ENCODE measurements around the gene MTOR. TPM values are rescaled to one million over a fixed set of nuclear protein-coding genes. Genes with fewer than 3 reads are reported as not detected.

MTOR gene
- total and polyA plus RNA-seq, 10 of the 15 experiments (the other 5 are each of a cell fraction or from before 2014, with no cell fraction given) = 6.6 to 41.8 (median 29.8) TPM

- TF ChIP-seq EZH2 (IDR thresholded peaks at IDR 0.05; ENCODE audit: borderline replicate concordance, control insufficient read depth, low read depth, low read length) (no peak), MEF2B (IDR thresholded peaks at IDR 0.05; ENCODE audit: partially characterized antibody, poor library complexity, severe bottlenecking) (peak; percentile 81), LARP7 (IDR thresholded peaks at IDR 0.05) (0 out of 2 replicates have a peak, but pooled peaks have one; percentile 13), IRF4 (IDR thresholded peaks at IDR 0.05; ENCODE audit: low read depth, low read length) (peak; percentile 80), TCF3 (IDR thresholded peaks at IDR 0.05; ENCODE audit: borderline replicate concordance, insufficient read depth, low read depth, low read length) (peak; percentile 72), BRCA1 (IDR thresholded peaks at IDR 0.05; ENCODE audit: low read depth, low read length) (no peak), JUND (IDR thresholded peaks at IDR 0.05; ENCODE audit: low read depth, low read length) (peak; percentile 62; the same call in 1 of the 2 replicates), MTA2 (IDR thresholded peaks at IDR 0.05; ENCODE audit: low read depth) (peak; percentile 99), BCL11A (IDR thresholded peaks at IDR 0.05; ENCODE audit: low read depth, low read length) (peak; percentile 96), NFIC (IDR thresholded peaks at IDR 0.05; ENCODE audit: low read depth, low read length) (peak; percentile 79; the same call in 1 of the 2 replicates), GATAD2B (conservative IDR thresholded peaks at IDR 0.05; ENCODE audit: low read depth) (peak; percentile 52; the same call in 1 of the 2 replicates), SIN3A (IDR thresholded peaks at IDR 0.05; ENCODE audit: low read depth, low read length) (0 out of 2 replicates have a peak, but pooled peaks have one; percentile 57), SRF (IDR thresholded peaks at IDR 0.05; ENCODE audit: low read depth in 2 of 2, low read length in 2 of 2) (no peak), NKRF (conservative IDR thresholded peaks at IDR 0.05) (peak; percentile 52; the same call in 1 of the 2 replicates), NR2F1 (conservative IDR thresholded peaks at IDR 0.05) (peak; percentile 76), HDGF (IDR thresholded peaks at IDR 0.05) (no peak), GABPA (IDR thresholded peaks at IDR 0.05; ENCODE audit: low read depth) (no peak), ETV6 (conservative IDR thresholded peaks at IDR 0.05 in 1 of 2, IDR thresholded peaks at IDR 0.05 in 1 of 2; ENCODE audit: borderline replicate concordance in 1 of 2, low read depth in 1 of 2) (peak in 1 of 2 experiments; percentile 36; a peak in 1 of 4 replicates)
- TF ChIP-seq, protein P1, sequence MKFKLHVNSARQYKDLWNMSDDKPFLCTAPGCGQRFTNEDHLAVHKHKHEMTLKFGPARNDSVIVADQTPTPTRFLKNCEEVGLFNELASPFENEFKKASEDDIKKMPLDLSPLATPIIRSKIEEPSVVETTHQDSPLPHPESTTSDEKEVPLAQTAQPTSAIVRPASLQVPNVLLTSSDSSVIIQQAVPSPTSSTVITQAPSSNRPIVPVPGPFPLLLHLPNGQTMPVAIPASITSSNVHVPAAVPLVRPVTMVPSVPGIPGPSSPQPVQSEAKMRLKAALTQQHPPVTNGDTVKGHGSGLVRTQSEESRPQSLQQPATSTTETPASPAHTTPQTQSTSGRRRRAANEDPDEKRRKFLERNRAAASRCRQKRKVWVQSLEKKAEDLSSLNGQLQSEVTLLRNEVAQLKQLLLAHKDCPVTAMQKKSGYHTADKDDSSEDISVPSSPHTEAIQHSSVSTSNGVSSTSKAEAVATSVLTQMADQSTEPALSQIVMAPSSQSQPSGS (IDR thresholded peaks at IDR 0.05; ENCODE audit: low read length) = no peak; the same call in 1 of the 2 replicates
- TF ChIP-seq, protein P2, sequence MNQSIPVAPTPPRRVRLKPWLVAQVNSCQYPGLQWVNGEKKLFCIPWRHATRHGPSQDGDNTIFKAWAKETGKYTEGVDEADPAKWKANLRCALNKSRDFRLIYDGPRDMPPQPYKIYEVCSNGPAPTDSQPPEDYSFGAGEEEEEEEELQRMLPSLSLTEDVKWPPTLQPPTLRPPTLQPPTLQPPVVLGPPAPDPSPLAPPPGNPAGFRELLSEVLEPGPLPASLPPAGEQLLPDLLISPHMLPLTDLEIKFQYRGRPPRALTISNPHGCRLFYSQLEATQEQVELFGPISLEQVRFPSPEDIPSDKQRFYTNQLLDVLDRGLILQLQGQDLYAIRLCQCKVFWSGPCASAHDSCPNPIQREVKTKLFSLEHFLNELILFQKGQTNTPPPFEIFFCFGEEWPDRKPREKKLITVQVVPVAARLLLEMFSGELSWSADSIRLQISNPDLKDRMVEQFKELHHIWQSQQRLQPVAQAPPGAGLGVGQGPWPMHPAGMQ (IDR thresholded peaks at IDR 0.05; ENCODE audit: borderline replicate concordance) = peak; percentile 60; the same call in 1 of the 2 replicates
- TF ChIP-seq, protein P3, sequence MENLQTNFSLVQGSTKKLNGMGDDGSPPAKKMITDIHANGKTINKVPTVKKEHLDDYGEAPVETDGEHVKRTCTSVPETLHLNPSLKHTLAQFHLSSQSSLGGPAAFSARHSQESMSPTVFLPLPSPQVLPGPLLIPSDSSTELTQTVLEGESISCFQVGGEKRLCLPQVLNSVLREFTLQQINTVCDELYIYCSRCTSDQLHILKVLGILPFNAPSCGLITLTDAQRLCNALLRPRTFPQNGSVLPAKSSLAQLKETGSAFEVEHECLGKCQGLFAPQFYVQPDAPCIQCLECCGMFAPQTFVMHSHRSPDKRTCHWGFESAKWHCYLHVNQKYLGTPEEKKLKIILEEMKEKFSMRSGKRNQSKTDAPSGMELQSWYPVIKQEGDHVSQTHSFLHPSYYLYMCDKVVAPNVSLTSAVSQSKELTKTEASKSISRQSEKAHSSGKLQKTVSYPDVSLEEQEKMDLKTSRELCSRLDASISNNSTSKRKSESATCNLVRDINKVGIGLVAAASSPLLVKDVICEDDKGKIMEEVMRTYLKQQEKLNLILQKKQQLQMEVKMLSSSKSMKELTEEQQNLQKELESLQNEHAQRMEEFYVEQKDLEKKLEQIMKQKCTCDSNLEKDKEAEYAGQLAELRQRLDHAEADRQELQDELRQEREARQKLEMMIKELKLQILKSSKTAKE (IDR thresholded peaks at IDR 0.05; ENCODE audit: low read depth, poor library complexity, severe bottlenecking) = peak; percentile 99
- TF ChIP-seq, protein P4, sequence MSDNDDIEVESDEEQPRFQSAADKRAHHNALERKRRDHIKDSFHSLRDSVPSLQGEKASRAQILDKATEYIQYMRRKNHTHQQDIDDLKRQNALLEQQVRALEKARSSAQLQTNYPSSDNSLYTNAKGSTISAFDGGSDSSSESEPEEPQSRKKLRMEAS (IDR thresholded peaks at IDR 0.05; ENCODE audit: low read depth, low read length) = peak; percentile 91
- TF ChIP-seq, protein P5, sequence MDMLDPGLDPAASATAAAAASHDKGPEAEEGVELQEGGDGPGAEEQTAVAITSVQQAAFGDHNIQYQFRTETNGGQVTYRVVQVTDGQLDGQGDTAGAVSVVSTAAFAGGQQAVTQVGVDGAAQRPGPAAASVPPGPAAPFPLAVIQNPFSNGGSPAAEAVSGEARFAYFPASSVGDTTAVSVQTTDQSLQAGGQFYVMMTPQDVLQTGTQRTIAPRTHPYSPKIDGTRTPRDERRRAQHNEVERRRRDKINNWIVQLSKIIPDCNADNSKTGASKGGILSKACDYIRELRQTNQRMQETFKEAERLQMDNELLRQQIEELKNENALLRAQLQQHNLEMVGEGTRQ (IDR thresholded peaks at IDR 0.05; ENCODE audit: borderline replicate concordance, low read depth, low read length) = peak; percentile 60
Observed at GRCh38 chr1:11062965-11063401, 199.4 kb downstream of the MTOR start (continued).
